Measurements from ENCODE around the gene NEFH. TPM values are rescaled to one million over a fixed set of nuclear protein-coding genes. Genes with fewer than 3 reads are reported as not detected.

NEFH gene
- total and polyA plus RNA-seq, 4 donors: 20.3 to 175 (median 141) TPM

- Histone ChIP-seq H3K4me3 (ENCODE audit: low read depth, low read length) (no peak overlapping the region), H3K9me3 (ENCODE audit: control insufficient read depth, insufficient read depth, low read length) (no peaks in the 10 kb centered on the region), H3K27ac (ENCODE audit: low read depth, low read length) (no peak overlapping the region), H3K27me3 (ENCODE audit: control insufficient read depth, insufficient read depth, low read length) (no peaks in the 10 kb centered on the region), H3K36me3 (ENCODE audit: control insufficient read depth, insufficient read depth, low read length) (peaks cover 29% of the 10 kb centered on the region), H3K4me1 (ENCODE audit: control insufficient read depth, insufficient read depth, low read length) (peaks cover 20% of the 10 kb centered on the region)
- DNase-seq (ENCODE audit: low read depth in 4 of 6, low spot score in 6 of 6): no peak
Measured at GRCh38 chr22:29458551-29458950, 21.5 kb upstream of the NEFH start.

GRCh38 chr22:29459773-29460172 is 20.2 kb upstream of the NEFH start:
- Histone ChIP-seq H3K27ac (ENCODE audit: low read depth, low read length) (no peak overlapping the region), H3K4me1 (ENCODE audit: control insufficient read depth, insufficient read depth, low read length) (peaks cover 11% of the 10 kb centered on the region), H3K27me3 (ENCODE audit: control insufficient read depth, insufficient read depth, low read length) (no peaks in the 10 kb centered on the region), H3K4me3 (ENCODE audit: low read depth, low read length) (no peak overlapping the region), H3K36me3 (ENCODE audit: control insufficient read depth, insufficient read depth, low read length) (peaks cover 29% of the 10 kb centered on the region), H3K9me3 (ENCODE audit: control insufficient read depth, insufficient read depth, low read length) (no peaks in the 10 kb centered on the region)
- DNase-seq (ENCODE audit: low read depth in 4 of 6, low spot score in 6 of 6): no peak
- WGBS (ENCODE audit: insufficient coverage): 36% methylated on average over 9 of the region's 9 CpGs

GRCh38 chr22:29461263-29461662 is 18.8 kb upstream of the NEFH start:
- Histone ChIP-seq H3K27me3 (ENCODE audit: control insufficient read depth, insufficient read depth, low read length) (no peaks in the 10 kb centered on the region), H3K27ac (ENCODE audit: low read depth, low read length) (no peak overlapping the region), H3K36me3 (ENCODE audit: control insufficient read depth, insufficient read depth, low read length) (peaks cover 29% of the 10 kb centered on the region), H3K4me3 (ENCODE audit: low read depth, low read length) (no peak overlapping the region), H3K9me3 (ENCODE audit: control insufficient read depth, insufficient read depth, low read length) (no peaks in the 10 kb centered on the region), H3K4me1 (ENCODE audit: control insufficient read depth, insufficient read depth, low read length) (peaks cover 6% of the 10 kb centered on the region)
- no peak for DNase-seq (ENCODE audit: low read depth in 4 of 6, low spot score in 6 of 6)
- WGBS (ENCODE audit: insufficient coverage): 100% methylated on average over 3 of the region's 5 CpGs

- 80% methylated on average over 7 of the region's 7 CpGs for WGBS (ENCODE audit: insufficient coverage)
Measured at GRCh38 chr22:29463629-29464028, 16.4 kb upstream of the NEFH start.

GRCh38 chr22:29464581-29464980 is 15.4 kb upstream of the NEFH start:
- Histone ChIP-seq H3K9me3 (ENCODE audit: control insufficient read depth, insufficient read depth, low read length) (no peaks in the 10 kb centered on the region), H3K27me3 (ENCODE audit: control insufficient read depth, insufficient read depth, low read length) (no peaks in the 10 kb centered on the region), H3K27ac (ENCODE audit: low read depth, low read length) (no peak overlapping the region), H3K4me3 (ENCODE audit: low read depth, low read length) (no peak overlapping the region), H3K4me1 (ENCODE audit: control insufficient read depth, insufficient read depth, low read length) (peaks cover 4% of the 10 kb centered on the region), H3K36me3 (ENCODE audit: control insufficient read depth, insufficient read depth, low read length) (peaks cover 24% of the 10 kb centered on the region)
- DNase-seq (ENCODE audit: low read depth in 4 of 6, low spot score in 6 of 6): no peak
- 84% methylated on average over 4 of the region's 7 CpGs for WGBS (ENCODE audit: insufficient coverage)

More at GRCh38 chr22:29463629-29464028, 16.4 kb upstream of the NEFH start:
- H3K9me3 ChIP-seq (ENCODE audit: control insufficient read depth, insufficient read depth, low read length): no peaks in the 10 kb centered on the region
- H3K27me3 ChIP-seq (ENCODE audit: control insufficient read depth, insufficient read depth, low read length): no peaks in the 10 kb centered on the region
- H3K36me3 ChIP-seq (ENCODE audit: control insufficient read depth, insufficient read depth, low read length): peaks cover 23% of the 10 kb centered on the region
- no peak overlapping the region for H3K4me3 ChIP-seq (ENCODE audit: low read depth, low read length)
- DNase-seq (ENCODE audit: low read depth in 4 of 6, low spot score in 6 of 6): no peak
- H3K4me1 ChIP-seq (ENCODE audit: control insufficient read depth, insufficient read depth, low read length): peaks cover 4% of the 10 kb centered on the region
- H3K27ac ChIP-seq (ENCODE audit: low read depth, low read length): no peak overlapping the region

GRCh38 chr22:29469755-29470154 is 10.3 kb upstream of the NEFH start:
- no peak overlapping the region for H3K4me3 ChIP-seq (ENCODE audit: low read depth, low read length)
- H3K4me1 ChIP-seq (ENCODE audit: control insufficient read depth, insufficient read depth, low read length): peaks cover 11% of the 10 kb centered on the region
- no peaks in the 10 kb centered on the region for H3K9me3 ChIP-seq (ENCODE audit: control insufficient read depth, insufficient read depth, low read length)
- no peaks in the 10 kb centered on the region for H3K27me3 ChIP-seq (ENCODE audit: control insufficient read depth, insufficient read depth, low read length)
- H3K27ac ChIP-seq (ENCODE audit: low read depth, low read length): no peak overlapping the region
- no peak for DNase-seq (ENCODE audit: low read depth in 4 of 6, low spot score in 6 of 6)
- 52% methylated on average over 7 of the region's 9 CpGs for WGBS (ENCODE audit: insufficient coverage)
- peaks cover 28% of the 10 kb centered on the region for H3K36me3 ChIP-seq (ENCODE audit: control insufficient read depth, insufficient read depth, low read length)

GRCh38 chr22:29470159-29470855 is 9.7 kb upstream of the NEFH start:
- Histone ChIP-seq H3K4me1 (ENCODE audit: control insufficient read depth, insufficient read depth, low read length) (peaks cover 11% of the 10 kb centered on the region), H3K36me3 (ENCODE audit: control insufficient read depth, insufficient read depth, low read length) (peaks cover 28% of the 10 kb centered on the region), H3K4me3 (ENCODE audit: low read depth, low read length) (peak overlapping the region; percentile 17), H3K27ac (ENCODE audit: low read depth, low read length) (no peak overlapping the region), H3K9me3 (ENCODE audit: control insufficient read depth, insufficient read depth, low read length) (no peaks in the 10 kb centered on the region), H3K27me3 (ENCODE audit: control insufficient read depth, insufficient read depth, low read length) (no peaks in the 10 kb centered on the region)
- WGBS (ENCODE audit: insufficient coverage): 12% methylated on average over 46 of the region's 54 CpGs
- DNase-seq (ENCODE audit: low read depth in 4 of 6, low spot score in 6 of 6): peak in 2 of 6 donors; percentile 61 to 72

- H3K27ac ChIP-seq (ENCODE audit: low read depth, low read length): no peak overlapping the region
- H3K4me1 ChIP-seq (ENCODE audit: control insufficient read depth, insufficient read depth, low read length): peaks cover 29% of the 10 kb centered on the region
- peaks cover 29% of the 10 kb centered on the region for H3K36me3 ChIP-seq (ENCODE audit: control insufficient read depth, insufficient read depth, low read length)
- H3K4me3 ChIP-seq (ENCODE audit: low read depth, low read length): no peak overlapping the region
- 83% methylated on average over 5 of the region's 5 CpGs for WGBS (ENCODE audit: insufficient coverage)
- DNase-seq (ENCODE audit: low read depth in 4 of 6, low spot score in 6 of 6): no peak
- no peaks in the 10 kb centered on the region for H3K27me3 ChIP-seq (ENCODE audit: control insufficient read depth, insufficient read depth, low read length)
- H3K9me3 ChIP-seq (ENCODE audit: control insufficient read depth, insufficient read depth, low read length): no peaks in the 10 kb centered on the region
Measured at GRCh38 chr22:29473001-29473400, 7.0 kb upstream of the NEFH start.

- no peak for DNase-seq (ENCODE audit: low read depth in 4 of 6, low spot score in 6 of 6)
- Histone ChIP-seq H3K36me3 (ENCODE audit: control insufficient read depth, insufficient read depth, low read length) (peaks cover 18% of the 10 kb centered on the region), H3K9me3 (ENCODE audit: control insufficient read depth, insufficient read depth, low read length) (no peaks in the 10 kb centered on the region), H3K27ac (ENCODE audit: low read depth, low read length) (no peak overlapping the region), H3K4me3 (ENCODE audit: low read depth, low read length) (no peak overlapping the region), H3K27me3 (ENCODE audit: control insufficient read depth, insufficient read depth, low read length) (peaks cover 11% of the 10 kb centered on the region), H3K4me1 (ENCODE audit: control insufficient read depth, insufficient read depth, low read length) (peaks cover 45% of the 10 kb centered on the region)
- WGBS (ENCODE audit: insufficient coverage): 91% methylated on average over 8 of the region's 8 CpGs
Measured at GRCh38 chr22:29475550-29475949, 4.5 kb upstream of the NEFH start.

GRCh38 chr22:29476116-29476515 is 3.9 kb upstream of the NEFH start:
- DNase-seq (ENCODE audit: low read depth in 4 of 6, low spot score in 6 of 6): no peak
- 46% methylated on average over 2 of the region's 6 CpGs for WGBS (ENCODE audit: insufficient coverage)
- Histone ChIP-seq H3K9me3 (ENCODE audit: control insufficient read depth, insufficient read depth, low read length) (no peaks in the 10 kb centered on the region), H3K27ac (ENCODE audit: low read depth, low read length) (no peak overlapping the region), H3K4me3 (ENCODE audit: low read depth, low read length) (no peak overlapping the region), H3K36me3 (ENCODE audit: control insufficient read depth, insufficient read depth, low read length) (peaks cover 15% of the 10 kb centered on the region), H3K27me3 (ENCODE audit: control insufficient read depth, insufficient read depth, low read length) (peaks cover 13% of the 10 kb centered on the region), H3K4me1 (ENCODE audit: control insufficient read depth, insufficient read depth, low read length) (peaks cover 45% of the 10 kb centered on the region)

All from spinal cord (tissue), 10 donors.